22Rv1 (cell line): ENCODE measurements around the gene ARSJ.

ENCODE experiments used
- H3K27ac ChIP-seq: fragments of 450-650 bp; 2 replicates; pipeline ENCODE4 v1.5.1; 2017
- ZFX ChIP-seq: fragments of 450-650 bp; IDR thresholded peaks from 2 replicates; pipeline ENCODE4 v1.6.1; 2017; ENCODE audit warnings: antibody characterized with exemption, borderline replicate concordance
- TF ChIP-seq, protein P1 (sequence below): fragments of 450-650 bp; IDR thresholded peaks from 2 replicates; pipeline ENCODE4 v1.5.1; 2017; ENCODE audit warnings: mild to moderate bottlenecking

Gene ARSJ

GRCh38 chr4:113919611-113920010, 59.8 kb downstream of the ARSJ start:
- TF ChIP-seq, protein P1, sequence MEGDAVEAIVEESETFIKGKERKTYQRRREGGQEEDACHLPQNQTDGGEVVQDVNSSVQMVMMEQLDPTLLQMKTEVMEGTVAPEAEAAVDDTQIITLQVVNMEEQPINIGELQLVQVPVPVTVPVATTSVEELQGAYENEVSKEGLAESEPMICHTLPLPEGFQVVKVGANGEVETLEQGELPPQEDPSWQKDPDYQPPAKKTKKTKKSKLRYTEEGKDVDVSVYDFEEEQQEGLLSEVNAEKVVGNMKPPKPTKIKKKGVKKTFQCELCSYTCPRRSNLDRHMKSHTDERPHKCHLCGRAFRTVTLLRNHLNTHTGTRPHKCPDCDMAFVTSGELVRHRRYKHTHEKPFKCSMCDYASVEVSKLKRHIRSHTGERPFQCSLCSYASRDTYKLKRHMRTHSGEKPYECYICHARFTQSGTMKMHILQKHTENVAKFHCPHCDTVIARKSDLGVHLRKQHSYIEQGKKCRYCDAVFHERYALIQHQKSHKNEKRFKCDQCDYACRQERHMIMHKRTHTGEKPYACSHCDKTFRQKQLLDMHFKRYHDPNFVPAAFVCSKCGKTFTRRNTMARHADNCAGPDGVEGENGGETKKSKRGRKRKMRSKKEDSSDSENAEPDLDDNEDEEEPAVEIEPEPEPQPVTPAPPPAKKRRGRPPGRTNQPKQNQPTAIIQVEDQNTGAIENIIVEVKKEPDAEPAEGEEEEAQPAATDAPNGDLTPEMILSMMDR, result no peak
- no peak overlapping the region for H3K27ac ChIP-seq

GRCh38 chr4:113919145-113919544, 60.3 kb downstream of the ARSJ start:
- H3K27ac ChIP-seq, result no peak overlapping the region
- TF ChIP-seq, protein P1, result no peak
- no peak for TF ChIP-seq ZFX

GRCh38 chr4:113908829-113909228, 70.6 kb downstream of the ARSJ start:
- TF ChIP-seq, protein P1, result no peak
- TF ChIP-seq ZFX, result no peak

DNA sequence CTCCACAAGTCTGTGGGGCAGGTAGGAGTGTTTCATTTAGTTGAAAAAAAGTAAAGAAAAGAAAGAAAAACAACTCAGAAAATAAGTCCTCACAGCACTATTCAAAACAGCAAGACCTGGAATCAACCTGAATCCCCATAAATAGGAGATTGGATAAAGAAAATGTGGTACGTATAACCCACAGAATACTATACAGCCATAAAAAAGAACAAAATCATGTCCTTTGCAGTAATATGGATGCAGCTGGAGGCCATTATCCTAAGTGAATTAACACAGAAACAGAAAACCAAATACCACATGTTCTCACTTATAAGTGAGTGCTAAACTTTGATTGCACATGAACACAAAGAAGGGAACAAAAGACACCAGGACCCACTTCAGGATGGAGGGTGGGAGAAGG, 71.9 kb downstream of the ARSJ start:
- H3K27ac ChIP-seq, result no peak overlapping the region
- TF ChIP-seq ZFX, result no peak
- TF ChIP-seq, protein P1, result no peak

More at GRCh38 chr4:113908829-113909228, 70.6 kb downstream of the ARSJ start:
- no peak overlapping the region for H3K27ac ChIP-seq

DNA sequence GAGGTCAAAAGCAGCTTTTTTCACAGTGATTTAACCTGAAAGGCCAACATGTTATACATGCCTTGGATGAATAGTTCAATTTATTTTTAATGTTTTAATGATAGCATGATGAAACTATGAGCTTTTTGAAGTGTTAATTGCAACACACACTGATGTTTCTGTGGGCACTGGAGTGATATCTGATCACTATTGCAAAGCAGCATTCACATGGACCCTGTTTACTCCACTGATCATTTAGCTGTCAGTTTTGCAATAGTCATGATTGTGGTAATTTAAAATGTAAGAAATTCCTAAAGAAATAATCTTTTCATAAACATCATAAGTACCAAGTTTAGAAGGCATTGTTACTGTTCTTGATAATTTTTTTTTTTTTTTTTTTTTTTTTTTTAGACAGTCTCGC, 74.1 kb downstream of the ARSJ start:
- H3K27ac ChIP-seq, result no peak overlapping the region
- TF ChIP-seq, protein P1, result no peak
- no peak for TF ChIP-seq ZFX

DNA sequence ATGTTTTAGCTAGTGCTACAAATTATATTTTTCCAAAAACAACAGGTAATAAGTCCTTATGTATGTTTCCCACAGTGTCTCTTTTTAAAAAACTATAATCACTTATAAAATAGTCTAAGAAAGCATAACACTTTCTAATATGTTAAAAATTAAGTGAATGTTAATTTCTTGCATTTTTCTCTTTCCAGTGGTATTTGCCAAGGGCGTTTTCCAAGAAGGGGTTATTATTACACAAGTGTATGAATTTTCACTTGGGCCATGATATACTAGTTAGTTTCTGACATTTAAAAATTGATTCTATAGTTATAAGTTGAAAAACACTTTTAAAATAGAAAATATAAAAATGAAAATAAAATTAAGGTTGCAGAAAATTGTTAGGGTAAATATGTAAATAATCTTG, 74.6 kb downstream of the ARSJ start:
- no peak overlapping the region for H3K27ac ChIP-seq
- TF ChIP-seq, protein P1, result no peak
- no peak for TF ChIP-seq ZFX

DNA sequence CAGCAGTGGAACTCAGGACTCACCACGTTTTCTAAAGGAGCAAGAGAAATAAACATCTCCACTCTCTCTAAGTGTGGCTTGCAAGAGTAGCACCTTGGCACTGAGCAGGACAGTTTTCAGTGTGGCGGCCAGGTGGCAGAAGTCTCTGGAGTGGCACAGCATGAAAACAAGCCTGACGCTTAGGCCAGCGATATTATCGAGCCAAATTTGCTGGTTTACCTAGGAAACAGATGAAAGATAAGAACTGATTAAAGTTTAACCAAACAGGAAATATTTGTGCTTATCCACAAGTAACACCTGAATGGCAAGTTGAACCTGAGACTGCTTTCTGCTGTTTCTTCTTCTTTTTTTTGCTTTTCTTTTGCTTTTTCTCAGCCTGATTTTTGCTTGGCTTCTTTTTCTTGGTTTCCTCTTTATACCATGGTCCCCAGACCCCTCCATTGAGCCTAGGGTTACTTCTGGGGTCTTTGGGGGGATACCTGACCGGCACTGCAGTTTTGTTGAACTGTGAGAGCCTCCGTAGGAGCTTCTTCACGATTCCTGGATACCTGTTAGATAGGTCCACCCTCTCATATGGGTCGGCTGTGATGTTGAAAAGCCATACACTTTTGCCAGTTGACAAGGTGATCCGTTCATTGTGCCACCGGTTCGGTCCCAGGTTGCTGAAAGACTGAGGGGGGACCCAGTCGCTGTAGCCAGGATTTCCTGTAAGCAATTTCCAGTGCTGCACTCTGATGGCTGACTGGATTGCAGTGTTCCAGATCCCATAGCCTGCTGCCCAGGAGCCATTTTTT, 77.3 kb downstream of the ARSJ start:
- no peak for TF ChIP-seq ZFX
- TF ChIP-seq, protein P1, result peak; percentile 84
- H3K27ac ChIP-seq, result peak overlapping the region; percentile 92
